B cell (primary cell): ENCODE measurements around the gene P2RX3. TPM values are rescaled to one million over a fixed set of nuclear protein-coding genes. Genes with fewer than 3 reads are reported as not detected.

Source experiments
- ATAC-seq: fragments of 200-7000 bp; cut with Tn5 transposase; one replicate; pipeline ENCODE4 v1.10.0; 2021; ENCODE audit warnings: low read depth, mild to moderate bottlenecking, moderate number of reproducible peaks, moderate library complexity
- CTCF ChIA-PET: fragments of 350-600 bp; sonication (Branson Sonifier 250); formaldehyde crosslinking; loops from one replicate; lab custom pipeline; 2021; ENCODE audit warnings: antibody characterized with exemption, inconsistent platforms; lab: Charles Lee
- POLR2A ChIA-PET: fragments of 350-600 bp; sonication (Branson Sonifier 250); formaldehyde crosslinking; loops from one replicate; lab custom pipeline; 2021; ENCODE audit warnings: antibody characterized with exemption; lab: Charles Lee
- DNase-seq: peaks from one replicate; pipeline ENCODE4 v3.0.0; 2013
- H2AFZ ChIP-seq: 2 replicates; pipeline ENCODE4 v1.6.1; 2012; ENCODE audit warnings: mild to moderate bottlenecking, low read depth, low read length; ENCODE audit not compliant: insufficient read depth, poor library complexity, severe bottlenecking
- H3K27ac ChIP-seq, 2 donors: 1 replicate in 1 of 2; 2 replicates in 1 of 2; pipeline ENCODE4 v1.5.1; 2012 to 2013; ENCODE audit warnings: low read length in 2 of 2, mild to moderate bottlenecking in 2 of 2, moderate library complexity in 1 of 2
- H3K27me3 ChIP-seq, 4 experiments: fragments of 200-600 bp in 1 of 4; sonication (generic) in 1 of 4; replicated peaks in 1 of 4; 1 replicate in 2 of 4; 2 replicates in 2 of 4; pipeline versions ENCODE4 v1.6.1 to v1.7.0; 2013 to 2016; ENCODE audit warnings: low read length in 3 of 4, mild to moderate bottlenecking in 2 of 4, mixed read lengths in 1 of 4, moderate library complexity in 1 of 4; ENCODE audit not compliant: insufficient read depth in 4 of 4, control insufficient read depth in 3 of 4; ENCODE audit errors: control extremely low read depth in 1 of 4
- H3K36me3 ChIP-seq, 2 experiments: replicated peaks in 1 of 2; 1 replicate in 1 of 2; 2 replicates in 1 of 2; pipeline versions ENCODE4 v1.6.1 to v1.7.1; 2013; ENCODE audit warnings: low read length in 1 of 2; ENCODE audit not compliant: insufficient read depth in 2 of 2, control insufficient read depth in 1 of 2; ENCODE audit errors: control extremely low read depth in 1 of 2, extremely low read depth in 1 of 2
- H3K4me1 ChIP-seq, 2 donors: fragments of 200-600 bp in 1 of 2; sonication (generic) in 1 of 2; 1 replicate in 1 of 2; 2 replicates in 1 of 2; pipeline versions ENCODE4 v1.5.1 to v1.6.1; 2013 to 2017; ENCODE audit warnings: low read length in 2 of 2; ENCODE audit not compliant: control insufficient read depth in 2 of 2, insufficient read depth in 2 of 2
- H3K4me2 ChIP-seq: replicated peaks from 2 replicates; pipeline ENCODE3; 2012; ENCODE audit warnings: mild to moderate bottlenecking, low read depth, low read length; ENCODE audit not compliant: poor library complexity, severe bottlenecking
- H3K4me3 ChIP-seq, 5 experiments: fragments of 200-600 bp in 1 of 5; sonication (generic) in 1 of 5; 1 replicate in 3 of 5; 2 replicates in 2 of 5; pipeline versions ENCODE4 v1.5.1 to v1.7.0; 2011 to 2016; ENCODE audit warnings: low read length in 4 of 5, mild to moderate bottlenecking in 4 of 5, low read depth in 2 of 5, control low read depth in 1 of 5, moderate library complexity in 1 of 5; ENCODE audit not compliant: insufficient read depth in 1 of 5; ENCODE audit errors: control extremely low read depth in 1 of 5, extremely low read depth in 1 of 5
- H3K79me2 ChIP-seq: fragments of 200-600 bp; sonication (generic); one replicate; pipeline ENCODE4 v1.6.0; 2016; ENCODE audit warnings: low read length; ENCODE audit not compliant: control insufficient read depth, insufficient read depth
- H3K9ac ChIP-seq: fragments of 200-600 bp; sonication (generic); 2 replicates; pipeline ENCODE4 v1.6.1; 2017; ENCODE audit warnings: mild to moderate bottlenecking, low read length, moderate library complexity
- H3K9me3 ChIP-seq, 3 donors: one replicate each; pipeline versions ENCODE4 v1.6.1 to v1.7.1; 2013; ENCODE audit warnings: low read length in 2 of 3; ENCODE audit not compliant: control insufficient read depth in 2 of 3, insufficient read depth in 1 of 3; ENCODE audit errors: control extremely low read depth in 1 of 3
- H4K20me1 ChIP-seq: 2 replicates; pipeline ENCODE4 v1.6.0; 2012; ENCODE audit warnings: mild to moderate bottlenecking, low read length; ENCODE audit not compliant: insufficient read depth, control insufficient read depth, poor library complexity, severe bottlenecking
- H3K27ac Mint-ChIP-seq: one replicate; pipeline ENCODE4 v1.8.0; 2021; ENCODE audit warnings: mixed read lengths
- H3K27me3 Mint-ChIP-seq: one replicate; pipeline ENCODE4 v1.8.0; 2021; ENCODE audit warnings: mixed read lengths
- H3K4me1 Mint-ChIP-seq: one replicate; pipeline ENCODE4 v1.8.0; 2021; ENCODE audit warnings: mixed read lengths
- H3K4me3 Mint-ChIP-seq: one replicate; pipeline ENCODE4 v1.8.0; 2021; ENCODE audit warnings: mixed read lengths
- H3K9me3 Mint-ChIP-seq: one replicate; pipeline ENCODE4 v1.8.0; 2022; ENCODE audit warnings: mixed read lengths; ENCODE audit not compliant: insufficient read depth
- CTCF ChIP-seq: fragments of 200-600 bp; IDR thresholded peaks from one replicate; pipeline ENCODE4 v1.8.0; 2022; ENCODE audit warnings: antibody characterized with exemption, mild to moderate bottlenecking
- EZH2 ChIP-seq: IDR thresholded peaks from 2 replicates; pipeline ENCODE4 v1.6.1; 2012; ENCODE audit warnings: borderline replicate concordance, low read depth, mild to moderate bottlenecking, moderate library complexity, low read length; ENCODE audit not compliant: insufficient read depth, poor library complexity, severe bottlenecking
- WGBS: methylation state at CpG from one replicate; pipeline ENCODE4 v1.1.5; 2013; ENCODE audit warnings: missing lambda C conversion rate; ENCODE audit not compliant: insufficient coverage; 5-methylcytosine and 5-hydroxymethylcytosine counted together
- intact Hi-C: fragments of 100-400 bp; cut with micrococcal nuclease; formaldehyde crosslinking; loops from one replicate; pipeline ENCODE4 v1.10.0; 2022
- polyA plus RNA-seq: library from polyadenylated mRNA; depleted of rRNA; stranded (reverse); fragments of >200 nt; gene quantifications from 2 replicates; pipeline ENCODE4 v1.2.3, GENCODE V29; 2012
- total RNA-seq, 2 donors: library from RNA; stranded (reverse); fragments of 120-200 nt in 1 of 2; gene quantifications; 1 replicate in 1 of 2; 2 replicates in 1 of 2; pipeline versions ENCODE4 v1.2.3 to v1.2.4, GENCODE V29; 2013 to 2022

Gene P2RX3
- total and polyA plus RNA-seq, 2 donors (not counting 1 experiment from before 2014, with no cell fraction given) = not detected

GRCh38 chr11:57395905-57396623 is 57.9 kb downstream of the P2RX3 start:
- 86% methylated on average over 10 of the region's 11 CpGs for WGBS
- no peaks in the 10 kb centered on the region for H3K4me1 ChIP-seq
- H4K20me1 ChIP-seq = no peaks in the 10 kb centered on the region
- H3K4me3 ChIP-seq = no peak overlapping the region
- DNase-seq = no peak
- H3K27ac ChIP-seq = no peak overlapping the region
- no peaks in the 10 kb centered on the region for H3K36me3 ChIP-seq
- ChIA-PET CTCF (no interaction called here), POLR2A (no interaction called here)
- H3K9me3 ChIP-seq = no peaks in the 10 kb centered on the region
- Mint-ChIP-seq H3K27ac (no peak overlapping the region), H3K4me3 (no peak overlapping the region), H3K4me1 (no peaks in the 10 kb centered on the region), H3K9me3 (no peaks in the 10 kb centered on the region), H3K27me3 (no peaks in the 10 kb centered on the region)
- H2AFZ ChIP-seq = no peak overlapping the region
- H3K4me2 ChIP-seq = no peak overlapping the region
- no peaks in the 10 kb centered on the region for H3K27me3 ChIP-seq
- H3K79me2 ChIP-seq = no peaks in the 10 kb centered on the region
- TF ChIP-seq CTCF = no peak
- no peak for TF ChIP-seq EZH2
- no peak for ATAC-seq
- intact Hi-C loops = no loop called here
- no peak overlapping the region for H3K9ac ChIP-seq

- Histone ChIP-seq H3K27ac (no peak overlapping the region), H3K4me3 (no peak overlapping the region), H3K27me3 (no peaks in the 10 kb centered on the region), H3K9ac (no peak overlapping the region), H4K20me1 (no peaks in the 10 kb centered on the region), H3K4me1 (no peaks in the 10 kb centered on the region), H3K9me3 (no peaks in the 10 kb centered on the region), H3K36me3 (no peaks in the 10 kb centered on the region), H3K4me2 (no peak overlapping the region), H3K79me2 (no peaks in the 10 kb centered on the region), H2AFZ (no peak overlapping the region)
- Mint-ChIP-seq H3K27ac (no peak overlapping the region), H3K4me3 (no peak overlapping the region), H3K9me3 (no peaks in the 10 kb centered on the region), H3K4me1 (no peaks in the 10 kb centered on the region), H3K27me3 (no peaks in the 10 kb centered on the region)
- WGBS = no CpG with 5 or more reads among the region's 2 CpGs
- TF ChIP-seq CTCF (no peak), EZH2 (no peak)
- intact Hi-C loops = no loop called here
- ChIA-PET POLR2A (no interaction called here), CTCF (interaction anchor here (1.4 kb wide), 1 partner anchor 51 kb away, joined by 3 read pairs; no protein-coding TSS in a partner anchor)
- ATAC-seq = no peak
- DNase-seq = no peak
Observed at GRCh38 chr11:57396744-57397143, 58.6 kb downstream of the P2RX3 start.
